ENCODE measurements around the gene ARL3.

Gene ARL3

GRCh38 chr10:102641880-102642735 is 72.1 kb downstream of the ARL3 start:
- peak; percentile 97 for DNase-seq (ENCODE audit: low read depth in 2 of 2, low spot score in 1 of 2)

- no peak for DNase-seq (ENCODE audit: low read depth in 2 of 2, low spot score in 1 of 2)
Measured at GRCh38 chr10:102641402-102641801, 72.8 kb downstream of the ARL3 start.

GRCh38 chr10:102639537-102639936 is 74.7 kb downstream of the ARL3 start:
- DNase-seq (ENCODE audit: low read depth in 2 of 2, low spot score in 1 of 2), result no peak

- no peak for DNase-seq (ENCODE audit: low read depth in 2 of 2, low spot score in 1 of 2)
Measured at GRCh38 chr10:102635377-102635776, 78.8 kb downstream of the ARL3 start.

GRCh38 chr10:102634686-102635085 is 79.5 kb downstream of the ARL3 start:
- DNase-seq (ENCODE audit: low read depth in 2 of 2, low spot score in 1 of 2), result no peak

- no peak for DNase-seq (ENCODE audit: low read depth in 2 of 2, low spot score in 1 of 2)
Measured at GRCh38 chr10:102633848-102634247, 80.3 kb downstream of the ARL3 start.

GRCh38 chr10:102633287-102633686 is 80.9 kb downstream of the ARL3 start:
- DNase-seq (ENCODE audit: low read depth in 2 of 2, low spot score in 1 of 2), result no peak

GRCh38 chr10:102632394-102633111 is 81.6 kb downstream of the ARL3 start:
- DNase-seq (ENCODE audit: low read depth in 2 of 2, low spot score in 1 of 2), result no peak

- no peak for DNase-seq (ENCODE audit: low read depth in 2 of 2, low spot score in 1 of 2)
Measured at GRCh38 chr10:102631525-102632393, 82.4 kb downstream of the ARL3 start.

- no peak for DNase-seq (ENCODE audit: low read depth in 2 of 2, low spot score in 1 of 2)
Measured at GRCh38 chr10:102630663-102631062, 83.5 kb downstream of the ARL3 start.

GRCh38 chr10:102629661-102630614 is 84.3 kb downstream of the ARL3 start:
- DNase-seq (ENCODE audit: low read depth in 2 of 2, low spot score in 1 of 2), result no peak

GRCh38 chr10:102628451-102628911 is 85.7 kb downstream of the ARL3 start:
- no peak for DNase-seq (ENCODE audit: low read depth in 2 of 2, low spot score in 1 of 2)

GRCh38 chr10:102627736-102628293 is 86.4 kb downstream of the ARL3 start:
- no peak for DNase-seq (ENCODE audit: low read depth in 2 of 2, low spot score in 1 of 2)

- DNase-seq (ENCODE audit: low read depth in 2 of 2, low spot score in 1 of 2), result no peak
Measured at GRCh38 chr10:102627291-102627735, 86.9 kb downstream of the ARL3 start.

- no peak for DNase-seq (ENCODE audit: low read depth in 2 of 2, low spot score in 1 of 2)
Measured at GRCh38 chr10:102626026-102626685, 88.0 kb downstream of the ARL3 start.

GRCh38 chr10:102624751-102625645 is 89.2 kb downstream of the ARL3 start:
- no peak for DNase-seq (ENCODE audit: low read depth in 2 of 2, low spot score in 1 of 2)

- no peak for DNase-seq (ENCODE audit: low read depth in 2 of 2, low spot score in 1 of 2)
Measured at GRCh38 chr10:102624094-102624493, 90.1 kb downstream of the ARL3 start.

Measured in stimulated activated CD8-positive, alpha-beta memory T cell treated with anti-CD3 and anti-CD28 coated beads, Interleukin-4, amount 100 ng/mL, for 1 hour (primary cell).